GM21526 (cell line): Measurements from ENCODE around the gene KRT222.

Experiments
- ATAC-seq: cut with Tn5 transposase; IDR thresholded peaks from one replicate; pipeline ENCODE4 v1.9.1; 2021; ENCODE audit warnings: moderate library complexity; ENCODE audit not compliant: unreplicated experiment, low FRiP score

KRT222 gene

GRCh38 chr17:40664582-40665333 is at the start of gene KRT222:
Gene KRT222, minus strand, starts transcription at chr17:40665177. Its CDS starts 78 bp downstream, at chr17:40665099.
- no peak for ATAC-seq

GRCh38 chr17:40714473-40714872 is 49.5 kb upstream of the KRT222 start:
- no peak for ATAC-seq

- ATAC-seq: no peak
Measured at GRCh38 chr17:40707745-40708144, 42.8 kb upstream of the KRT222 start.

- ATAC-seq: no peak
Measured at GRCh38 chr17:40705584-40705983, 40.6 kb upstream of the KRT222 start.

GRCh38 chr17:40703652-40704051 is 38.7 kb upstream of the KRT222 start, which contains the start of gene KRT24:
Gene KRT24, minus strand, starts transcription at chr17:40703752. Its CDS starts 59 bp downstream, at chr17:40703693.
- no peak for ATAC-seq

GRCh38 chr17:40702271-40702670 is 37.3 kb upstream of the KRT222 start:
- no peak for ATAC-seq

- ATAC-seq: no peak
Measured at GRCh38 chr17:40699853-40700252, 34.9 kb upstream of the KRT222 start.

- ATAC-seq: no peak
Measured at GRCh38 chr17:40699371-40699770, 34.4 kb upstream of the KRT222 start.

GRCh38 chr17:40697297-40697696 is 32.3 kb upstream of the KRT222 start:
- ATAC-seq: no peak

- ATAC-seq: no peak
Measured at GRCh38 chr17:40696651-40697072, 31.7 kb upstream of the KRT222 start.

- ATAC-seq: no peak
Measured at GRCh38 chr17:40695874-40696472, 31.0 kb upstream of the KRT222 start.

GRCh38 chr17:40694584-40694983 is 29.6 kb upstream of the KRT222 start:
- no peak for ATAC-seq

- no peak for ATAC-seq
Measured at GRCh38 chr17:40687106-40687505, 22.1 kb upstream of the KRT222 start.

GRCh38 chr17:40686192-40686591 is 21.2 kb upstream of the KRT222 start:
- ATAC-seq: no peak

GRCh38 chr17:40680998-40681397 is 16.0 kb upstream of the KRT222 start:
- ATAC-seq: no peak

GRCh38 chr17:40679523-40679907 is 14.5 kb upstream of the KRT222 start:
- ATAC-seq: no peak

- no peak for ATAC-seq
Measured at GRCh38 chr17:40678902-40679522, 14.0 kb upstream of the KRT222 start.

- no peak for ATAC-seq
Measured at GRCh38 chr17:40675905-40676304, 10.9 kb upstream of the KRT222 start.

GRCh38 chr17:40672654-40673053 is 7.7 kb upstream of the KRT222 start:
- ATAC-seq: no peak

GRCh38 chr17:40671282-40671681 is 6.3 kb upstream of the KRT222 start:
- no peak for ATAC-seq

- no peak for ATAC-seq
Measured at GRCh38 chr17:40666331-40666730, 1.4 kb upstream of the KRT222 start.

- ATAC-seq: no peak
Measured at GRCh38 chr17:40663252-40663651, 1.7 kb downstream of the KRT222 start.
